IMR-90 (cell line): ENCODE results near the gene MAN2C1. TPM values are rescaled to one million over a fixed set of nuclear protein-coding genes. Genes with fewer than 3 reads are reported as not detected.

ENCODE experiments used
- ATAC-seq: fragments of 200-7000 bp; cut with Tn5 transposase; 2 replicates; pipeline ENCODE4 v1.9.1; 2020; ENCODE audit warnings: low read depth, mild to moderate bottlenecking, moderate library complexity
- BruUV-seq: library from RNA; stranded (reverse); fragments of 400-500 nt; replicated peaks from 2 replicates; lab custom pipeline; 2021; lab: Mats Ljungman, UMichigan
- CTCF ChIA-PET: fragments of 300-600 bp; formaldehyde crosslinking; extraction: SDS; loops from one replicate; lab custom pipeline; 2021; ENCODE audit warnings: antibody characterized with exemption; lab: Yijun Ruan, JAX
- POLR2A ChIA-PET: fragments of 300-600 bp; sonication (Branson Sonifier 250); formaldehyde crosslinking; loops from one replicate; lab custom pipeline; 2022; ENCODE audit warnings: antibody characterized with exemption; ENCODE audit not compliant: unreplicated experiment; lab: Charles Lee
- DNase-seq: peaks from one replicate; pipeline ENCODE4 v3.0.0; 2013
- H2AFZ ChIP-seq: replicated peaks from 2 replicates; pipeline ENCODE3; 2013; ENCODE audit warnings: low read length, mild to moderate bottlenecking; ENCODE audit not compliant: poor library complexity
- H2AK5ac ChIP-seq: 2 replicates; pipeline ENCODE4 v1.6.1; 2013; ENCODE audit warnings: low read depth, low read length, inconsistent platforms
- H2AK9ac ChIP-seq: replicated peaks from 2 replicates; pipeline ENCODE3; 2013; ENCODE audit warnings: mild to moderate bottlenecking, low read depth, low read length, moderate library complexity; ENCODE audit not compliant: poor library complexity
- H2BK120ac ChIP-seq: 2 replicates; pipeline ENCODE4 v1.6.1; 2013; ENCODE audit warnings: low read depth, low read length, inconsistent platforms
- H2BK15ac ChIP-seq: 3 replicates; pipeline ENCODE4 v1.6.1; 2013; ENCODE audit warnings: low read depth, low read length, inconsistent platforms
- H2BK20ac ChIP-seq: 2 replicates; pipeline ENCODE4 v1.6.1; 2013; ENCODE audit warnings: low read depth, mild to moderate bottlenecking, inconsistent platforms, low read length, moderate library complexity
- H2BK5ac ChIP-seq: 2 replicates; pipeline ENCODE4 v1.6.1; 2013; ENCODE audit warnings: mild to moderate bottlenecking, low read depth, low read length, inconsistent platforms; ENCODE audit not compliant: poor library complexity, severe bottlenecking
- H3K14ac ChIP-seq: replicated peaks from 2 replicates; pipeline ENCODE4 v1.6.1; 2013; ENCODE audit warnings: low read depth, low read length, inconsistent platforms
- H3K18ac ChIP-seq: 2 replicates; pipeline ENCODE4 v1.6.1; 2013; ENCODE audit warnings: low read depth, low read length, control low read depth
- H3K23ac ChIP-seq: 2 replicates; pipeline ENCODE4 v1.6.1; 2013; ENCODE audit warnings: low read depth, low read length, inconsistent platforms
- H3K27ac ChIP-seq: 2 replicates; pipeline ENCODE4 v1.5.1; 2013; ENCODE audit warnings: mild to moderate bottlenecking, control low read depth, low read length; ENCODE audit not compliant: insufficient read depth
- H3K27me3 ChIP-seq: 2 replicates; pipeline ENCODE4 v1.6.1; 2013; ENCODE audit warnings: low read length; ENCODE audit not compliant: control insufficient read depth, insufficient read depth
- H3K36me3 ChIP-seq: 2 replicates; pipeline ENCODE4 v1.6.1; 2013; ENCODE audit warnings: low read length, mixed read lengths; ENCODE audit not compliant: control insufficient read depth, insufficient read depth
- H3K4ac ChIP-seq: 2 replicates; pipeline ENCODE4 v1.6.1; 2013; ENCODE audit warnings: low read depth, low read length, inconsistent platforms
- H3K4me1 ChIP-seq: 2 replicates; pipeline ENCODE4 v1.6.1; 2013; ENCODE audit warnings: low read length, mixed read lengths; ENCODE audit not compliant: control insufficient read depth, insufficient read depth
- H3K4me2 ChIP-seq: 2 replicates; pipeline ENCODE4 v1.6.1; 2013; ENCODE audit warnings: low read depth, mild to moderate bottlenecking, control low read depth, low read length, moderate library complexity
- H3K4me3 ChIP-seq: 2 replicates; pipeline ENCODE4 v1.5.1; 2013; ENCODE audit warnings: low read depth, mild to moderate bottlenecking, control low read depth, low read length, moderate library complexity; ENCODE audit not compliant: insufficient read depth
- H3K56ac ChIP-seq: 2 replicates; pipeline ENCODE4 v1.6.1; 2013; ENCODE audit warnings: low read length, inconsistent platforms; ENCODE audit not compliant: insufficient read depth; ENCODE audit errors: extremely low read depth
- H3K79me1 ChIP-seq, 2 experiments: 2 replicates each; pipeline ENCODE4 v1.6.1; 2013; ENCODE audit warnings: low read length in 2 of 2, inconsistent platforms in 1 of 2, low read depth in 1 of 2
- H3K9ac ChIP-seq: 2 replicates; pipeline ENCODE4 v1.6.1; 2013; ENCODE audit warnings: low read depth, low read length, control low read depth
- H3K9me1 ChIP-seq: 2 replicates; pipeline ENCODE4 v1.6.1; 2013; ENCODE audit warnings: low read length, inconsistent platforms; ENCODE audit not compliant: insufficient read depth
- H3K9me3 ChIP-seq: 2 replicates; pipeline ENCODE4 v1.6.1; 2013; ENCODE audit warnings: low read length; ENCODE audit not compliant: control insufficient read depth, insufficient read depth
- H4K20me1 ChIP-seq: 2 replicates; pipeline ENCODE4 v1.6.1; 2013; ENCODE audit warnings: low read length, inconsistent platforms; ENCODE audit not compliant: insufficient read depth
- H4K5ac ChIP-seq: 2 replicates; pipeline ENCODE4 v1.6.1; 2013; ENCODE audit warnings: mild to moderate bottlenecking, low read depth, low read length, control low read depth
- H4K8ac ChIP-seq, 2 experiments: 2 replicates each; pipeline ENCODE4 v1.6.1; 2013; ENCODE audit warnings: low read depth in 2 of 2, low read length in 2 of 2, control low read depth in 1 of 2, inconsistent platforms in 1 of 2
- H4K91ac ChIP-seq: 2 replicates; pipeline ENCODE4 v1.6.1; 2013; ENCODE audit warnings: low read depth, low read length, inconsistent platforms; ENCODE audit not compliant: insufficient read depth
- BHLHE40 ChIP-seq: fragments of 150-350 bp; IDR thresholded peaks from 2 replicates; pipeline ENCODE4 v1.6.1; 2016; ENCODE audit warnings: mild to moderate bottlenecking, low read depth, low read length
- CEBPB ChIP-seq: IDR thresholded peaks from 2 replicates; pipeline ENCODE4 v1.6.1; 2012; ENCODE audit warnings: low read depth, low read length, improper control_type of control experiment
- CHD1 ChIP-seq: IDR thresholded peaks from 2 replicates; pipeline ENCODE4 v1.6.1; 2012; ENCODE audit warnings: low read depth, low read length, improper control_type of control experiment
- FOS ChIP-seq: fragments of 150-350 bp; IDR thresholded peaks from 2 replicates; pipeline ENCODE4 v1.6.1; 2016; ENCODE audit warnings: low read depth, low read length
- MAFK ChIP-seq: IDR thresholded peaks from 2 replicates; pipeline ENCODE4 v1.6.1; 2012; ENCODE audit warnings: low read depth, low read length, improper control_type of control experiment
- MAZ ChIP-seq: IDR thresholded peaks from 2 replicates; pipeline ENCODE4 v1.6.1; 2012; ENCODE audit warnings: low read depth, mild to moderate bottlenecking, low read length, improper control_type of control experiment, moderate library complexity, borderline replicate concordance
- MXI1 ChIP-seq: IDR thresholded peaks from 2 replicates; pipeline ENCODE4 v1.6.1; 2012; ENCODE audit warnings: low read depth, mild to moderate bottlenecking, low read length, moderate library complexity, borderline replicate concordance
- NFE2L2 ChIP-seq: fragments of 150-350 bp; IDR thresholded peaks from 2 replicates; pipeline ENCODE4 v1.6.1; 2016; ENCODE audit warnings: low read depth, mild to moderate bottlenecking, low read length
- POLR2A ChIP-seq: IDR thresholded peaks from 2 replicates; pipeline ENCODE4 v1.6.1; 2012; ENCODE audit warnings: mild to moderate bottlenecking, low read depth, low read length
- RAD21 ChIP-seq: IDR thresholded peaks from 2 replicates; pipeline ENCODE4 v1.6.1; 2012; ENCODE audit warnings: low read length, improper control_type of control experiment
- RCOR1 ChIP-seq: IDR thresholded peaks from 2 replicates; pipeline ENCODE4 v1.6.1; 2012; ENCODE audit warnings: mild to moderate bottlenecking, low read length, improper control_type of control experiment; ENCODE audit not compliant: insufficient replicate concordance
- RFX5 ChIP-seq: IDR thresholded peaks from 2 replicates; pipeline ENCODE4 v1.8.0; 2012; ENCODE audit warnings: low read depth, mild to moderate bottlenecking, low read length, moderate library complexity
- SMC3 ChIP-seq: fragments of 150-350 bp; IDR thresholded peaks from 2 replicates; pipeline ENCODE4 v1.6.1; 2016; ENCODE audit warnings: low read depth, mild to moderate bottlenecking, antibody characterized with exemption, low read length, moderate library complexity
- USF2 ChIP-seq: fragments of 150-350 bp; IDR thresholded peaks from 2 replicates; pipeline ENCODE4 v1.6.1; 2017; ENCODE audit warnings: mild to moderate bottlenecking, antibody characterized with exemption, low read length, low read depth
- WGBS, 2 experiments: methylation state at CpG; one replicate each; pipeline versions ENCODE4 v1.1.5 to v1.1.7; 2013; ENCODE audit warnings: missing lambda C conversion rate in 2 of 2; ENCODE audit not compliant: insufficient read length in 1 of 2; ENCODE audit errors: extremely low coverage in 2 of 2; 5-methylcytosine and 5-hydroxymethylcytosine counted together
- dilution Hi-C: fragments of 300-500 bp; cut with HindIII; formaldehyde crosslinking; loops from one replicate; pipeline ENCODE4 v1.14.3; 2018; ENCODE audit warnings: low sequenced_read_pairs; ENCODE audit not compliant: unreplicated experiment
- in situ Hi-C: fragments of 300-500 bp; cut with MboI; formaldehyde crosslinking; loops from 3 replicates; pipeline ENCODE4 v1.14.3; 2019; ENCODE audit warnings: low sequenced_read_pairs, inconsistent platforms, mixed read lengths
- intact Hi-C: fragments of 100-400 bp; cut with micrococcal nuclease; formaldehyde crosslinking; loops from 2 replicates; pipeline ENCODE4 v1.10.0; 2022
- polyA plus RNA-seq, 3 experiments: library from polyadenylated mRNA; depleted of rRNA; stranded (reverse); fragments of >200 nt; gene quantifications; 2 replicates each; pipeline ENCODE4 v1.2.3, GENCODE V29; 2012; ENCODE audit warnings: low replicate concordance in 1 of 3
- total RNA-seq: library from RNA; depleted of rRNA; stranded (reverse); fragments of >200 nt; gene quantifications from 2 replicates; pipeline ENCODE4 v1.2.3, GENCODE V29; 2012
- TF ChIP-seq, protein P1 (sequence below): conservative IDR thresholded peaks from 2 replicates; pipeline ENCODE4 v1.5.1; 2012; ENCODE audit warnings: mild to moderate bottlenecking, low read depth, low read length, improper control_type of control experiment
- TF ChIP-seq, protein P2 (sequence below): fragments of 150-350 bp; IDR thresholded peaks from 2 replicates; pipeline ENCODE4 v1.6.1; 2016; ENCODE audit warnings: low read depth, mild to moderate bottlenecking, low read length, moderate library complexity, borderline replicate concordance

The MAN2C1 gene
- total and polyA plus RNA-seq, 2 of the 4 experiments (the other 2 are of a cell fraction): 34.8 to 153 TPM

GRCh38 chr15:75342221-75342620, 26.2 kb downstream of the MAN2C1 start:
- Histone ChIP-seq H3K4me1 (peaks cover 4% of the 10 kb centered on the region; the same call in 1 of the 2 replicates), H2BK120ac (no peak overlapping the region), H2AFZ (no peak overlapping the region), H2BK15ac (no peak overlapping the region), H3K4ac (no peak overlapping the region), H3K56ac (no peak overlapping the region), H4K91ac (no peak overlapping the region), H2BK20ac (no peak overlapping the region), H3K9me3 (no peaks in the 10 kb centered on the region), H3K4me2 (no peak overlapping the region), H3K4me3 (no peak overlapping the region), H3K14ac (no peak overlapping the region), H4K5ac (no peak overlapping the region), H4K8ac (no peak overlapping the region), H2BK5ac (no peak overlapping the region), H4K20me1 (no peaks in the 10 kb centered on the region), H3K27me3 (no peaks in the 10 kb centered on the region; the same call in 1 of the 2 replicates), H3K9me1 (no peaks in the 10 kb centered on the region), H3K23ac (no peak overlapping the region), H2AK5ac (no peak overlapping the region), H3K36me3 (peaks cover 16% of the 10 kb centered on the region), H3K79me1 (peaks cover 0 to 3% of the 10 kb centered on the region in 2 experiments; a peak in 3 of 4 replicates), H2AK9ac (no peak overlapping the region), H3K27ac (no peak overlapping the region), H3K18ac (no peak overlapping the region), H3K9ac (no peak overlapping the region)
- ATAC-seq (no peak), DNase-seq (no peak)
- dilution Hi-C loops: no loop called here
- ChIA-PET POLR2A (no interaction called here), CTCF (no interaction called here)
- TF ChIP-seq MXI1: no peak
- TF ChIP-seq MAZ: no peak
- TF ChIP-seq SMC3: no peak
- TF ChIP-seq NFE2L2: no peak
- TF ChIP-seq BHLHE40: no peak
- TF ChIP-seq MAFK: no peak
- TF ChIP-seq CEBPB: no peak
- no peak for TF ChIP-seq CHD1
- TF ChIP-seq RAD21: no peak
- TF ChIP-seq POLR2A: no peak
- TF ChIP-seq USF2: no peak
- no peak for TF ChIP-seq RFX5
- TF ChIP-seq, protein P1, sequence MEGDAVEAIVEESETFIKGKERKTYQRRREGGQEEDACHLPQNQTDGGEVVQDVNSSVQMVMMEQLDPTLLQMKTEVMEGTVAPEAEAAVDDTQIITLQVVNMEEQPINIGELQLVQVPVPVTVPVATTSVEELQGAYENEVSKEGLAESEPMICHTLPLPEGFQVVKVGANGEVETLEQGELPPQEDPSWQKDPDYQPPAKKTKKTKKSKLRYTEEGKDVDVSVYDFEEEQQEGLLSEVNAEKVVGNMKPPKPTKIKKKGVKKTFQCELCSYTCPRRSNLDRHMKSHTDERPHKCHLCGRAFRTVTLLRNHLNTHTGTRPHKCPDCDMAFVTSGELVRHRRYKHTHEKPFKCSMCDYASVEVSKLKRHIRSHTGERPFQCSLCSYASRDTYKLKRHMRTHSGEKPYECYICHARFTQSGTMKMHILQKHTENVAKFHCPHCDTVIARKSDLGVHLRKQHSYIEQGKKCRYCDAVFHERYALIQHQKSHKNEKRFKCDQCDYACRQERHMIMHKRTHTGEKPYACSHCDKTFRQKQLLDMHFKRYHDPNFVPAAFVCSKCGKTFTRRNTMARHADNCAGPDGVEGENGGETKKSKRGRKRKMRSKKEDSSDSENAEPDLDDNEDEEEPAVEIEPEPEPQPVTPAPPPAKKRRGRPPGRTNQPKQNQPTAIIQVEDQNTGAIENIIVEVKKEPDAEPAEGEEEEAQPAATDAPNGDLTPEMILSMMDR: no peak
- TF ChIP-seq, protein P2, sequence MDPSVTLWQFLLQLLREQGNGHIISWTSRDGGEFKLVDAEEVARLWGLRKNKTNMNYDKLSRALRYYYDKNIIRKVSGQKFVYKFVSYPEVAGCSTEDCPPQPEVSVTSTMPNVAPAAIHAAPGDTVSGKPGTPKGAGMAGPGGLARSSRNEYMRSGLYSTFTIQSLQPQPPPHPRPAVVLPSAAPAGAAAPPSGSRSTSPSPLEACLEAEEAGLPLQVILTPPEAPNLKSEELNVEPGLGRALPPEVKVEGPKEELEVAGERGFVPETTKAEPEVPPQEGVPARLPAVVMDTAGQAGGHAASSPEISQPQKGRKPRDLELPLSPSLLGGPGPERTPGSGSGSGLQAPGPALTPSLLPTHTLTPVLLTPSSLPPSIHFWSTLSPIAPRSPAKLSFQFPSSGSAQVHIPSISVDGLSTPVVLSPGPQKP: no peak
- TF ChIP-seq RCOR1: no peak
- no peak for TF ChIP-seq FOS
- intact Hi-C loops: no loop called here
- BruUV-seq: no TSS peak
- in situ Hi-C loops: no loop called here
- WGBS, 2 experiments: 83% methylated on average over 1 of the region's 6 CpGs; no CpG with 5 or more reads in 1 of the 2 experiments
